C4-2B (cell line): Measurements from ENCODE around the gene C16orf74.

Experiments
- CTCF ChIP-seq: fragments of 450-650 bp; conservative IDR thresholded peaks from 2 replicates; pipeline ENCODE4 v1.5.1; 2017; ENCODE audit warnings: mild to moderate bottlenecking
- ZFX ChIP-seq: fragments of 450-650 bp; IDR thresholded peaks from 2 replicates; pipeline ENCODE4 v1.6.1; 2017

DNA sequence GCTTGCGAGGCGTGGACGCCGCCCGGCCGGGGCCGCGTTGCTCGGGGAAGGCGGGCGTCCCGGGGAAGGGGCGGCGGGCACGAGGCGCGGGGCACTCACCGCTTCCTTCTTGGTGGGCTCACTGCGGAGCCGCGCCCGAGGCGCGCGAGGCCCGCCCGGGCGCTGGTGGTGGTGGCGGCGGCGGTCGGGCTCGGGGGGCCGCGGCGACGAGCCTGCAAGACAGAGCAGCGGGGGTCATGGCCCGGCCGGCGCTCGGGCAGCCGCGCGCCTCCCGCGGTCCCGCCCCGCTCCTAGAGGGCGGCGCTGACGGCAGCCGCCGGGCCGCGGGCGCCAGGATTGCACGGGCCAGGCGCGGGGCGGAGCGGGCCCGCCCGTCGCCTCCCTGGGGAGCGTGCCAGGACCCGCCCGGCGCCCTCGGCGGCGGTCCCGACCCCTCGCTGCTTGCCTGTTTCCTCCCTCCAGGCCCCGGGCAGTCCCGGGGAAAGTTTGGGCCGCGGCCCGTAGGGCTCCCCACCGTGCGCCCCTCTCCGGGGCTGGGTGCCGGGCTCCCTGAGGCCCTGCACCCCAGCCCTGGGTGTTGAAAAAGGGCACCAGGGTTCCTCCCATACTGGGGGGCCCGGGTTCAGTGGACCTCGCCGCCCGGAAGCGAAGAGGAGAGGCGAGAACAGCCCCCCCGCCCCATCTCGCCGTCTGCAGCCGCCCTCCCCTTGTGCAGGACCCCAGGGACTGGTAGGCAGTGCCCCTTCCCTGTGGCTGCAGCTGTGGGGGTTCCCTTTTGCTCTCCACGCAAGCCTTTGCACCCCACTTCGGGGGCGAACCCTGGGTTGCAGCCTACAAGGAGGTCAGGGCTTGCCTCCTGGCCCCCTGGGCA lies at the start of gene C16orf74:
- TF ChIP-seq CTCF (no peak), ZFX (no peak; the same call in 1 of the 2 replicates)
